SK-N-SH (cell line): ENCODE data around the gene GSTT2. TPM values are rescaled to one million over a fixed set of nuclear protein-coding genes. Genes with fewer than 3 reads are reported as not detected.

ENCODE experiments used
- CTCF ChIA-PET: fragments of 300-600, 350-600 bp; formaldehyde crosslinking; extraction: SDS; loops from one replicate; lab custom pipeline; 2021; lab: Yijun Ruan, JAX
- POLR2A ChIA-PET: fragments of 350-600 bp; sonication (Branson Sonifier 250); formaldehyde crosslinking; extraction: SDS; loops from one replicate; lab custom pipeline; 2020; ENCODE audit warnings: antibody characterized with exemption, inconsistent platforms; lab: Yijun Ruan, JAX
- DNase-seq: peaks from one replicate; pipeline ENCODE4 v3.0.0; 2012
- H2AFZ ChIP-seq: fragments of 200-600 bp; sonication (generic); 2 replicates; pipeline ENCODE4 v1.8.1; 2016; ENCODE audit warnings: antibody characterized with exemption, mild to moderate bottlenecking, low read depth
- H3F3A ChIP-seq: fragments of 200-600 bp; sonication (generic); replicated peaks from 2 replicates; pipeline ENCODE3; 2016; ENCODE audit warnings: antibody characterized with exemption, mild to moderate bottlenecking; ENCODE audit not compliant: insufficient read depth
- H3K27ac ChIP-seq, 2 experiments: fragments of 200-500 bp in 1 of 2; fragments of 200-600 bp in 1 of 2; sonication (Bioruptor generic) in 1 of 2; sonication (generic), shearing (Covaris generic) in 1 of 2; 2 replicates each; pipeline versions ENCODE4 v1.5.1 to v1.6.1; 2014 to 2016; ENCODE audit warnings: low read depth in 2 of 2, inconsistent platforms in 1 of 2, low read length in 1 of 2, mild to moderate bottlenecking in 1 of 2, mixed read lengths in 1 of 2
- H3K27me3 ChIP-seq: fragments of 200-600 bp; sonication (generic), shearing (Covaris generic); 2 replicates; pipeline ENCODE4 v1.6.1; 2016; ENCODE audit warnings: mixed run types; ENCODE audit not compliant: insufficient read depth
- H3K36me3 ChIP-seq, 2 experiments: fragments of 200-500 bp in 1 of 2; fragments of 200-600 bp in 1 of 2; sonication (Bioruptor generic) in 1 of 2; sonication (generic) in 1 of 2; replicated peaks in 1 of 2; 2 replicates each; pipeline versions ENCODE3 to v1.5.1; 2014 to 2016; ENCODE audit warnings: low read length in 1 of 2, mild to moderate bottlenecking in 1 of 2; ENCODE audit not compliant: insufficient read depth in 2 of 2, control insufficient read depth in 1 of 2
- H3K4me1 ChIP-seq, 2 experiments: fragments of 200-500 bp in 1 of 2; fragments of 200-600 bp in 1 of 2; sonication (Bioruptor generic) in 1 of 2; sonication (generic), shearing (Covaris generic) in 1 of 2; 2 replicates each; pipeline versions ENCODE4 v1.5.1 to v1.6.1; 2014 to 2016; ENCODE audit warnings: low read depth in 1 of 2, low read length in 1 of 2, mixed run types in 1 of 2; ENCODE audit not compliant: insufficient read depth in 2 of 2, control insufficient read depth in 1 of 2
- H3K4me2 ChIP-seq: fragments of 200-600 bp; sonication (generic), shearing (Covaris generic); 2 replicates; pipeline ENCODE4 v1.6.1; 2017; ENCODE audit warnings: mixed run types
- H3K4me3 ChIP-seq, 2 experiments: fragments of 200-500 bp in 1 of 2; fragments of 200-600 bp in 1 of 2; sonication (Bioruptor generic) in 1 of 2; sonication (generic), shearing (Covaris generic) in 1 of 2; 2 replicates each; pipeline versions ENCODE4 v1.5.1 to v1.8.1; 2014 to 2016; ENCODE audit warnings: low read depth in 2 of 2, inconsistent platforms in 1 of 2, low read length in 1 of 2, mild to moderate bottlenecking in 1 of 2, mixed read lengths in 1 of 2, moderate library complexity in 1 of 2
- H3K79me2 ChIP-seq: fragments of 200-600 bp; sonication (generic); 2 replicates; pipeline ENCODE4 v1.8.1; 2017; ENCODE audit warnings: mild to moderate bottlenecking; ENCODE audit not compliant: insufficient read depth
- H3K9ac ChIP-seq: fragments of 200-600 bp; sonication (generic); 2 replicates; pipeline ENCODE4 v1.6.1; 2017; ENCODE audit warnings: mixed run types
- H3K9me2 ChIP-seq: fragments of 200-600 bp; sonication (generic); 2 replicates; pipeline ENCODE4 v1.6.1; 2017; ENCODE audit warnings: mixed run types
- H3K9me3 ChIP-seq: fragments of 200-600 bp; sonication (generic); 2 replicates; pipeline ENCODE4 v1.6.1; 2017; ENCODE audit warnings: mixed run types, mild to moderate bottlenecking, moderate library complexity
- H4K20me1 ChIP-seq: fragments of 200-600 bp; sonication (generic); 2 replicates; pipeline ENCODE4 v1.6.1; 2017; ENCODE audit warnings: mild to moderate bottlenecking, mixed run types; ENCODE audit not compliant: insufficient read depth
- CTCF ChIP-seq: fragments of 200-600 bp; sonication (generic); IDR thresholded peaks from 2 replicates; pipeline ENCODE4 v1.6.1; 2017; ENCODE audit warnings: antibody characterized with exemption, mild to moderate bottlenecking, moderate library complexity
- ELF1 ChIP-seq: IDR thresholded peaks from 2 replicates; pipeline ENCODE4 v1.4.0; 2012
- EZH2phosphoT487 ChIP-seq: fragments of 200-600 bp; sonication (generic); IDR thresholded peaks from 2 replicates; pipeline ENCODE4 v1.6.1; 2017; ENCODE audit warnings: low read depth, mixed run types, mild to moderate bottlenecking, antibody characterized with exemption, moderate library complexity, borderline replicate concordance
- FOXJ3 ChIP-seq: sonication (generic); formaldehyde crosslinking; IDR thresholded peaks from 2 replicates; pipeline ENCODE4 v1.5.1; 2020; ENCODE audit warnings: mild to moderate bottlenecking, missing genetic modification reagents
- GABPA ChIP-seq: IDR thresholded peaks from 2 replicates; pipeline ENCODE4 v1.4.0; 2012; ENCODE audit warnings: low read depth, mild to moderate bottlenecking
- GATA2 ChIP-seq: sonication (generic); formaldehyde crosslinking; IDR thresholded peaks from 2 replicates; pipeline ENCODE4 v1.5.0; 2020; ENCODE audit warnings: mild to moderate bottlenecking, missing genetic modification reagents
- JUND ChIP-seq: IDR thresholded peaks from 2 replicates; pipeline ENCODE4 v1.4.0; 2012
- MXI1 ChIP-seq: IDR thresholded peaks from 2 replicates; pipeline ENCODE4 v1.6.1; 2012; ENCODE audit warnings: mild to moderate bottlenecking, low read depth, low read length, improper control_type of control experiment
- NFIC ChIP-seq: IDR thresholded peaks from 2 replicates; pipeline ENCODE4 v1.4.0; 2012; ENCODE audit warnings: borderline replicate concordance
- POLR2AphosphoS5 ChIP-seq: IDR thresholded peaks from 2 replicates; pipeline ENCODE4 v1.6.1; 2012; ENCODE audit warnings: low read depth, low read length
- RAD21 ChIP-seq: IDR thresholded peaks from 2 replicates; pipeline ENCODE4 v1.6.1; 2012; ENCODE audit warnings: mild to moderate bottlenecking, low read length
- RCOR1 ChIP-seq: fragments of 150-350 bp; IDR thresholded peaks from 2 replicates; pipeline ENCODE4 v1.6.1; 2017; ENCODE audit warnings: antibody characterized with exemption, low read length
- RFX5 ChIP-seq: IDR thresholded peaks from 2 replicates; pipeline ENCODE4 v1.6.1; 2012; ENCODE audit warnings: mild to moderate bottlenecking, improper control_type of control experiment, low read length
- YY1 ChIP-seq: IDR thresholded peaks from 2 replicates; pipeline ENCODE4 v1.4.0; 2012; ENCODE audit warnings: low read depth, mild to moderate bottlenecking
- WGBS: methylation state at CpG from one replicate; pipeline ENCODE4 v1.1.6; 2017; ENCODE audit warnings: low lambda C conversion rate; 5-methylcytosine and 5-hydroxymethylcytosine counted together
- polyA plus RNA-seq, 3 experiments: library from polyadenylated mRNA; depleted of rRNA; stranded (reverse); fragments of >200 nt; gene quantifications; 2 replicates each; pipeline ENCODE4 v1.2.3, GENCODE V29; 2012
- TF ChIP-seq, protein P1 (sequence below): IDR thresholded peaks from 2 replicates; pipeline ENCODE4 v1.4.0; 2012; ENCODE audit warnings: low read depth, borderline replicate concordance
- TF ChIP-seq, protein P2 (sequence below): IDR thresholded peaks from 2 replicates; pipeline ENCODE4; 2012
- TF ChIP-seq, protein P3 (sequence below): fragments of 150-350 bp; IDR thresholded peaks from 2 replicates; pipeline ENCODE4 v1.6.1; 2017; ENCODE audit warnings: antibody characterized with exemption, low read length, low read depth, borderline replicate concordance
- TF ChIP-seq, protein P4 (sequence below): IDR thresholded peaks from 2 replicates; pipeline ENCODE4 v1.6.1; 2012; ENCODE audit warnings: mild to moderate bottlenecking, low read depth, low read length, moderate library complexity

Gene GSTT2
- polyA plus RNA-seq, 1 of the 3 experiments (the other 2 are of a cell fraction), result 3.7 TPM

GRCh38 chr22:24008381-24009226, 28.7 kb downstream of the GSTT2 start:
- CTCF ChIA-PET, result interaction anchor here (1.1 kb wide), 2 partner anchors 93 to 314 kb away, joined by 3 to 4 read pairs; no protein-coding TSS in a partner anchor
- H3K27ac ChIP-seq, result no peak overlapping the region
- no peaks in the 10 kb centered on the region for H3K36me3 ChIP-seq
- no peak overlapping the region for H3K9ac ChIP-seq
- H3K4me1 ChIP-seq, result peaks cover 7 to 8% of the 10 kb centered on the region in 2 experiments; a peak in 3 of 4 replicates
- H3K27me3 ChIP-seq, result no peaks in the 10 kb centered on the region
- no peak overlapping the region for H3K4me3 ChIP-seq
- no peaks in the 10 kb centered on the region for H3K9me2 ChIP-seq
- no peaks in the 10 kb centered on the region for H3K9me3 ChIP-seq
- no peaks in the 10 kb centered on the region for H4K20me1 ChIP-seq
- no peak for DNase-seq
- peaks cover 23% of the 10 kb centered on the region for H3K79me2 ChIP-seq
- TF ChIP-seq RAD21, result no peak
- TF ChIP-seq FOXJ3 (CRISPR knock-in tag), result no peak
- TF ChIP-seq, protein P1, sequence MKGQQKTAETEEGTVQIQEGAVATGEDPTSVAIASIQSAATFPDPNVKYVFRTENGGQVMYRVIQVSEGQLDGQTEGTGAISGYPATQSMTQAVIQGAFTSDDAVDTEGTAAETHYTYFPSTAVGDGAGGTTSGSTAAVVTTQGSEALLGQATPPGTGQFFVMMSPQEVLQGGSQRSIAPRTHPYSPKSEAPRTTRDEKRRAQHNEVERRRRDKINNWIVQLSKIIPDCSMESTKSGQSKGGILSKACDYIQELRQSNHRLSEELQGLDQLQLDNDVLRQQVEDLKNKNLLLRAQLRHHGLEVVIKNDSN, result no peak
- no peak for TF ChIP-seq RCOR1
- TF ChIP-seq CTCF, result no peak
- TF ChIP-seq RFX5, result no peak
- no peak for TF ChIP-seq GATA2
- no peak for TF ChIP-seq MXI1
- TF ChIP-seq EZH2phosphoT487, result no peak
- no peak for TF ChIP-seq JUND
- TF ChIP-seq POLR2AphosphoS5, result no peak
- TF ChIP-seq, protein P2, sequence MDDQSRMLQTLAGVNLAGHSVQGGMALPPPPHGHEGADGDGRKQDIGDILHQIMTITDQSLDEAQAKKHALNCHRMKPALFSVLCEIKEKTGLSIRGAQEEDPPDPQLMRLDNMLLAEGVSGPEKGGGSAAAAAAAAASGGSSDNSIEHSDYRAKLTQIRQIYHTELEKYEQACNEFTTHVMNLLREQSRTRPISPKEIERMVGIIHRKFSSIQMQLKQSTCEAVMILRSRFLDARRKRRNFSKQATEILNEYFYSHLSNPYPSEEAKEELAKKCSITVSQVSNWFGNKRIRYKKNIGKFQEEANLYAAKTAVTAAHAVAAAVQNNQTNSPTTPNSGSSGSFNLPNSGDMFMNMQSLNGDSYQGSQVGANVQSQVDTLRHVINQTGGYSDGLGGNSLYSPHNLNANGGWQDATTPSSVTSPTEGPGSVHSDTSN, result no peak
- TF ChIP-seq NFIC, result no peak
- TF ChIP-seq, protein P3, sequence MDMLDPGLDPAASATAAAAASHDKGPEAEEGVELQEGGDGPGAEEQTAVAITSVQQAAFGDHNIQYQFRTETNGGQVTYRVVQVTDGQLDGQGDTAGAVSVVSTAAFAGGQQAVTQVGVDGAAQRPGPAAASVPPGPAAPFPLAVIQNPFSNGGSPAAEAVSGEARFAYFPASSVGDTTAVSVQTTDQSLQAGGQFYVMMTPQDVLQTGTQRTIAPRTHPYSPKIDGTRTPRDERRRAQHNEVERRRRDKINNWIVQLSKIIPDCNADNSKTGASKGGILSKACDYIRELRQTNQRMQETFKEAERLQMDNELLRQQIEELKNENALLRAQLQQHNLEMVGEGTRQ, result no peak
- TF ChIP-seq YY1, result no peak
- no peak for TF ChIP-seq GABPA
- no peak for TF ChIP-seq ELF1
- TF ChIP-seq, protein P4, sequence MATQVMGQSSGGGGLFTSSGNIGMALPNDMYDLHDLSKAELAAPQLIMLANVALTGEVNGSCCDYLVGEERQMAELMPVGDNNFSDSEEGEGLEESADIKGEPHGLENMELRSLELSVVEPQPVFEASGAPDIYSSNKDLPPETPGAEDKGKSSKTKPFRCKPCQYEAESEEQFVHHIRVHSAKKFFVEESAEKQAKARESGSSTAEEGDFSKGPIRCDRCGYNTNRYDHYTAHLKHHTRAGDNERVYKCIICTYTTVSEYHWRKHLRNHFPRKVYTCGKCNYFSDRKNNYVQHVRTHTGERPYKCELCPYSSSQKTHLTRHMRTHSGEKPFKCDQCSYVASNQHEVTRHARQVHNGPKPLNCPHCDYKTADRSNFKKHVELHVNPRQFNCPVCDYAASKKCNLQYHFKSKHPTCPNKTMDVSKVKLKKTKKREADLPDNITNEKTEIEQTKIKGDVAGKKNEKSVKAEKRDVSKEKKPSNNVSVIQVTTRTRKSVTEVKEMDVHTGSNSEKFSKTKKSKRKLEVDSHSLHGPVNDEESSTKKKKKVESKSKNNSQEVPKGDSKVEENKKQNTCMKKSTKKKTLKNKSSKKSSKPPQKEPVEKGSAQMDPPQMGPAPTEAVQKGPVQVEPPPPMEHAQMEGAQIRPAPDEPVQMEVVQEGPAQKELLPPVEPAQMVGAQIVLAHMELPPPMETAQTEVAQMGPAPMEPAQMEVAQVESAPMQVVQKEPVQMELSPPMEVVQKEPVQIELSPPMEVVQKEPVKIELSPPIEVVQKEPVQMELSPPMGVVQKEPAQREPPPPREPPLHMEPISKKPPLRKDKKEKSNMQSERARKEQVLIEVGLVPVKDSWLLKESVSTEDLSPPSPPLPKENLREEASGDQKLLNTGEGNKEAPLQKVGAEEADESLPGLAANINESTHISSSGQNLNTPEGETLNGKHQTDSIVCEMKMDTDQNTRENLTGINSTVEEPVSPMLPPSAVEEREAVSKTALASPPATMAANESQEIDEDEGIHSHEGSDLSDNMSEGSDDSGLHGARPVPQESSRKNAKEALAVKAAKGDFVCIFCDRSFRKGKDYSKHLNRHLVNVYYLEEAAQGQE, result no peak
- TF ChIP-seq, all 33 proteins: peak for 0
- H2AFZ ChIP-seq, result no peak overlapping the region
- H3K4me2 ChIP-seq, result no peak overlapping the region
- POLR2A ChIA-PET, result no interaction called here
- peaks cover 10% of the 10 kb centered on the region for H3F3A ChIP-seq
- 67% methylated on average over 6 of the region's 6 CpGs for WGBS
